ENCODE data around the gene OPCML. TPM values are rescaled to one million over a fixed set of nuclear protein-coding genes. Genes with fewer than 3 reads are reported as not detected.

Gene OPCML
- total and polyA plus RNA-seq, 5 donors = 0.14 to 2.8 (median 1.1) TPM

DNA sequence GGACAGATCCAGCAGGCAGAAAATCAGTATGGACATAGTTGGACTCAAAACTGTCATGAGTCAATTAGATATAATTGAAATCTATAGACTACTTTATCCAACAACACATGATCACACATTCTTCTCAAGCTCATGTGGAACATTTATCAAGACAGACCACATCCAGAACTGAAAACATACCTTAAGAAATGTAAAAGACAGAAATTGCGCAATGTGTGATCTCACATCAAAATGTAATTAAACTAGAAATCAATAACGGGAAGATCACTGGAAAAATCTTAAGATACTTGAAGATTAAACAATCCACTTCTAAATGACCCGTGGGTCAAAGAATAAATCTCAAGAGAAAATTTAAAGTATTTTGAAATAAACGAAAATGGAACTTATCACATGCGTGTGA lies 435.3 kb downstream of the OPCML start:
- ATAC-seq (no peak), DNase-seq (no peak)
- Histone ChIP-seq H3K27ac (ENCODE audit: low read length) (no peak overlapping the region), H3K27me3 (ENCODE audit: control insufficient read depth, insufficient read depth) (no peaks in the 10 kb centered on the region), H3K4me1 (ENCODE audit: control insufficient read depth, insufficient read depth, low read length) (no peaks in the 10 kb centered on the region), H3K9me3 (ENCODE audit: control insufficient read depth, low read length) (no peaks in the 10 kb centered on the region), H3K4me3 (ENCODE audit: low read length) (no peak overlapping the region)
- WGBS = 85% methylated on average over 5 of the region's 5 CpGs
- intact Hi-C loops (cut with DNase I) = no loop called here

DNA sequence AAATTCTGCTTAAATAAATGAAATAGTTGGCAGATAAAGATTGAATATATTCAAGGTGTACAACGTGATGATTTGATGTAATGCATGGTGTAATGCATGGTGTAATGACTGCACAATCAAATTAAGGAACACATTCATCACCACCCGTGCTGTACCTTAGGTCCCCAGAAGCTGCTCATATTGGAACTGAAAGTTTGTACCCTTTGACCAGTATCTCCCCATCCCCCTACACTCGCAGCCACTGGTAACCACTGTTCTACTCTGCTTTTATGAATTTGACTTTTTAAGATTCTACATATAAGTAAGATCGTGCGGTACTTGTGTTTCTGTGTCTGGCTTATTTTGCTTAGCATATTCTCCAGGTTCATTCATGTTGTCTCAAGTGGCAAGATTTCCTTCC lies 445.8 kb downstream of the OPCML start:
- Histone ChIP-seq H3K9me3 (ENCODE audit: control insufficient read depth, low read length) (no peaks in the 10 kb centered on the region), H3K27me3 (ENCODE audit: control insufficient read depth, insufficient read depth) (no peaks in the 10 kb centered on the region), H3K27ac (ENCODE audit: low read length) (no peak overlapping the region), H3K4me3 (ENCODE audit: low read length) (no peak overlapping the region), H3K4me1 (ENCODE audit: control insufficient read depth, insufficient read depth, low read length) (no peaks in the 10 kb centered on the region)
- DNase-seq (no peak), ATAC-seq (no peak)
- WGBS = 77% methylated on average over 5 of the region's 5 CpGs
- intact Hi-C loops (cut with DNase I) = loop anchor here in 1 of 4 donors (10.0 kb wide), 1 partner anchor 738 kb away; no protein-coding TSS in a partner anchor

DNA sequence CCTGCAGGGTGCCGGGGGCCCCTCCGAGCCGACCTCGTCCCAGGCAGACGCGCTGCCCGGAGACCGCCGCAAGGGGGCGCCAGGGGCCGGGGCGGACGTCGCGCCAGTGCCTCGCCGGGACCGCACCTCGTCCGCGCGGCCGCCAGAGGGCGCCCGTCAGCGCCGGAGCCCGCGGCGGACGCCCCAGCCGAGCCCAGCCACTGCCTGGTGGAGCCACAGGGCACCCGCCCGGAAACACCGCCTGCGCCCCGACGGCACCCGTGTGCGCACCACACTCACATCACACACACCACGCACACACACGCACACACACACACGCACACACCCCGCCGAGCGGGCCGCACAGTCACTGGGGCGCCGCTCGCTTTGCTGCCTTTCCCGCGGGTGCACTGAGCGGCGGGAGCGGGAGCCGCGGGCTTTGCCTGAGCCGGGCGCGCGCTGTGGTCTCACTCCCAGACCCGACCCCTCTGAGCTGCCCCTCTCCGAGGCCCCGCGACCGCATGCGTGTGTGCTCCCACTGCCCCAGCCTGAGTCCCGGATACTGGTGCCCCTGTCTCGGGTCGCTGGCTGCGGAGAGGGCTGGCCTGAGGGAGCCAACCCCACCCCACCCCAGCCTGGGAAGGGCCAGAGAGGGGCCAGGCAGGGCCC lies 449.3 kb downstream of the OPCML start:
- Histone ChIP-seq H3K9me3 (ENCODE audit: control insufficient read depth, low read length) (no peaks in the 10 kb centered on the region), H3K4me3 (ENCODE audit: low read length) (peak overlapping the region; percentile 7), H3K27me3 (ENCODE audit: control insufficient read depth, insufficient read depth) (no peaks in the 10 kb centered on the region), H3K27ac (ENCODE audit: low read length) (no peak overlapping the region), H3K4me1 (ENCODE audit: control insufficient read depth, insufficient read depth, low read length) (no peaks in the 10 kb centered on the region)
- ATAC-seq (peak; percentile 93 to 96), DNase-seq (peak; percentile 71 to 88 (median 86))
- intact Hi-C loops (cut with DNase I) = loop anchor here (5.0 to 10.0 kb wide), 4 partner anchors 74 to 749 kb away; no protein-coding TSS in a partner anchor
- WGBS = 2% methylated on average over 71 of the region's 71 CpGs

DNA sequence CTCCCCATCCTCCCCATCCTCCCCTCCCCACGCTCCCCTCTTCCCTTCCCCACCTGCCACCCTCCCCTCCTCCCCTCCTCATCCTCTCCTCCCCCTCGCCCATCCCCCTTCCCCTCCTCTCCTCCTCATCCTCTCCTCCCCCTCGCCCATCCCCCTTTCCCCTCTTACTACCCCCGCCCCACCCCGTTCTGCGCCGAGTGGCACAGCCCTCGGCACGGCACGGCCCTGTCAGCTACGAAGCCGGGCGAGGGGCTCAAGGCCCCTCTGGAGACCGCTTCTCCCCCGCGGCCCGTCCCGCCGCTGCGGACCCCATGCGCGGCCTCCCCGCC lies 449.9 kb downstream of the OPCML start:
- no peaks in the 10 kb centered on the region for H3K9me3 ChIP-seq (ENCODE audit: control insufficient read depth, low read length)
- DNase-seq (peak; percentile 59 to 70 (median 65)), ATAC-seq (peak in 1 of 2 donors; percentile 37)
- H3K4me3 ChIP-seq (ENCODE audit: low read length) = no peak overlapping the region
- H3K27me3 ChIP-seq (ENCODE audit: control insufficient read depth, insufficient read depth) = no peaks in the 10 kb centered on the region
- H3K27ac ChIP-seq (ENCODE audit: low read length) = no peak overlapping the region
- no peaks in the 10 kb centered on the region for H3K4me1 ChIP-seq (ENCODE audit: control insufficient read depth, insufficient read depth, low read length)
- 8% methylated on average over 23 of the region's 23 CpGs for WGBS
- intact Hi-C loops (cut with DNase I) = loop anchor here (5.0 to 10.0 kb wide), 4 partner anchors 75 to 750 kb away; no protein-coding TSS in a partner anchor

DNA sequence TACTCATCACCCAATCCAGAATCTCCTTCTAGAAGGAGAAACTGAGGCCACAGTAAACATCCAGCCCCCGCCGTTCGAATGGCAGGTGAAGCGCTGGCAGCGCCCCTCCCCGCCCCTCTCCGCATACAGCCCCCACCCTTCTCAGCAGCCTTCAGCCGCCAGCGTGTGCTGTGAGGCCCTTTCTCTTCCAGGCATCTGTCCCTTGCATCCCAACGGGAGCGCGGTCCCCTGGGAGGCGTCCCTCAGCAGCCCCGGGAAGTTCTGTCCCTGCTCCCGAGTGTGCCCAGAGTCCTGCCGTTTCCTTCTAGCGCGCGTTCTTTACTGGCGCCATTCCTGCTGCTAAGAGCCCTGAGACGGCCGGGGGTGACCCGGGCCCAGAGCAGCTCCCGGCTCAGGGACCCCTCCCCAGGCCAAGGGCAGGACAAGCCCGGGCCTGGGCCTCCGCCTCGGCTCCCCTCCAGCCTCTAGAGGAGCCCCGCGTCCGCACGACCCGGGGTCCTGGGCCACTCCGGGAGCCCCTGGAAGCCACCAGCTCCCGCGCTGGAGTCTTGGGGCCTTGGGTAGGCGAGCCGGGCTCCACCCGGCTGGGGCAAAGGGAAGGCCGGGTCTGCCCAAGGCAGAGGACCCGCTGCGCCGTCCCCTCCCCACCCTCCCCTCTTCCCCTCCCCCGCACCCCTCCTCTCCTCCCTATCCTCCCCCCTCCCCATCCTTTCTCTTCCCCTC lies 450.4 kb downstream of the OPCML start:
- Histone ChIP-seq H3K27me3 (ENCODE audit: control insufficient read depth, insufficient read depth) (no peaks in the 10 kb centered on the region), H3K4me1 (ENCODE audit: control insufficient read depth, insufficient read depth, low read length) (no peaks in the 10 kb centered on the region), H3K9me3 (ENCODE audit: control insufficient read depth, low read length) (no peaks in the 10 kb centered on the region), H3K27ac (ENCODE audit: low read length) (no peak overlapping the region), H3K4me3 (ENCODE audit: low read length) (no peak overlapping the region)
- intact Hi-C loops (cut with DNase I) = loop anchor here (5.0 to 10.0 kb wide), 4 partner anchors 75 to 750 kb away; no protein-coding TSS in a partner anchor
- WGBS = 44% methylated on average over 43 of the region's 43 CpGs
- DNase-seq (peak in 1 of 3 donors; percentile 43), ATAC-seq (no peak)

DNA sequence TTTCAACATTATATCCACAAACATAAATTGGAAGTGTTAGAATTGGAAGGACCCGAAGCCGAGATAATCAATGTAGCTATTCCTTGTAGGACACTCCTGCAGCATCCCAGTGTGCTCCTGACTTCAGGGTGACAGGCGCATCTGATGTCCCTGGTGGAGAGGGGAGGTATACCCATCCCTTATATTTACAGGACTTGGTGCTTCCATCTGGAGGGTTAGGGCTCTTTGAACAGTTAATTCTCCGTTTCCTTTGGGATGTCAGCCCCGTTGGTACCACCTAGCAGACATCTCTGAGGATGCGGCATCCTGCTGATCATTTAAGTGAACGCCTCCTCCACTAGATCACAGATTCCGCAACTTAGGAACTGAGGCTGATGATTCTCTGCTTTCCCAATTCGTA lies 451.3 kb downstream of the OPCML start:
- no peak for ATAC-seq
- Histone ChIP-seq H3K4me3 (ENCODE audit: low read length) (no peak overlapping the region), H3K4me1 (ENCODE audit: control insufficient read depth, insufficient read depth, low read length) (no peaks in the 10 kb centered on the region), H3K27me3 (ENCODE audit: control insufficient read depth, insufficient read depth) (no peaks in the 10 kb centered on the region), H3K9me3 (ENCODE audit: control insufficient read depth, low read length) (no peaks in the 10 kb centered on the region), H3K27ac (ENCODE audit: low read length) (no peak overlapping the region)
- DNase-seq = no peak
- 78% methylated on average over 9 of the region's 9 CpGs for WGBS
- intact Hi-C loops (cut with DNase I) = loop anchor here (5.0 to 10.0 kb wide), 4 partner anchors 76 to 751 kb away; no protein-coding TSS in a partner anchor

DNA sequence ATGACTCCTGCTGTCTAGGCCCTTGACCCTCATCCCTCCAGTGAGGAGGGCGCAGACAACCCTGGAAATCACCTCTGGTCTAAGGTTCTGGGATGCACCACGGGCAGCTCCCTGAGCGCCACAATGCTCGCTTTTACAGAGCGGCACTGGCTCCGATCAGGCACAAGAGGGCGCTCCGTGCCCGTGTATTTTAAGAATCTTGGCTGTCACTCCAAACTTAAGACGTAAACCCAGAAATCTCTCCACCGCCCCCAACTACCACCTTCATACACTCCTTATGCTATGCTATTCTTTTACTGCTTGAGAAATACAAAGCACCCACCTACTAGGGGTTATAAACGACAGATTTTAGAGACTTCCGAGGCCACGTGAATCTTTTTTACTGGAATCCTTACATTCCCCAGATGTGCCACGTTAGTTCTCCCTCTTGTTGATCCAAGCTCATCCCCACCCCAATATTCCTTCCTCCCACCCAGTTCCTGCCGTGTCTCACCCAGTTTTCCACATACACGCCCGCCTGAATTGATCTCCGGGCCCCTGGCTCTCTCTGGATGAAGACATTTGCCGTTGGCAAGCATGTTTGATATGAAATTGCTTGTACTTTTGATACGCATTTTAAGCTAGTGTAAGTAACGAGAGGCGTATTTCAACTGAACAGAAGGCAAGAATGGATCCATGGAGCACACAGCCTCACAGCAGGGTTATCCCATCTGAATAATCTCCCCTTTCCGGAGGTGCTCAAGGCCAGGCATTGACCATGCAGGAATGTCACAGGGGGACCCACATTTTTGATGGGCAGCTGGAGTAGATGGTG lies 453.5 kb downstream of the OPCML start:
- peak in 1 of 2 donors; percentile 52 for ATAC-seq

GRCh38 chr11:133078012-133078411 lies 454.3 kb downstream of the OPCML start:
- Histone ChIP-seq H3K4me1 (ENCODE audit: control insufficient read depth, insufficient read depth, low read length) (no peaks in the 10 kb centered on the region), H3K4me3 (ENCODE audit: low read length) (no peak overlapping the region), H3K27ac (ENCODE audit: low read length) (no peak overlapping the region), H3K27me3 (ENCODE audit: control insufficient read depth, insufficient read depth) (no peaks in the 10 kb centered on the region), H3K9me3 (ENCODE audit: control insufficient read depth, low read length) (no peaks in the 10 kb centered on the region)
- 78% methylated on average over 16 of the region's 16 CpGs for WGBS
- no peak for DNase-seq
- intact Hi-C loops (cut with DNase I) = loop anchor here in 1 of 4 donors (2.0 kb wide), 1 partner anchor 755 kb away; no protein-coding TSS in a partner anchor
- no peak for ATAC-seq

More for the DNA sequence above, 453.5 kb downstream of the OPCML start:
- H3K27me3 ChIP-seq (ENCODE audit: control insufficient read depth, insufficient read depth) = no peaks in the 10 kb centered on the region
- no peaks in the 10 kb centered on the region for H3K4me1 ChIP-seq (ENCODE audit: control insufficient read depth, insufficient read depth, low read length)
- intact Hi-C loops (cut with DNase I) = loop anchor here in 1 of 4 donors (2.0 kb wide), 1 partner anchor 754 kb away; no protein-coding TSS in a partner anchor
- 25% methylated on average over 24 of the region's 24 CpGs for WGBS
- H3K4me3 ChIP-seq (ENCODE audit: low read length) = no peak overlapping the region
- H3K27ac ChIP-seq (ENCODE audit: low read length) = no peak overlapping the region
- H3K9me3 ChIP-seq (ENCODE audit: control insufficient read depth, low read length) = no peaks in the 10 kb centered on the region
- peak in 2 of 3 donors; percentile 35 to 60 for DNase-seq

DNA sequence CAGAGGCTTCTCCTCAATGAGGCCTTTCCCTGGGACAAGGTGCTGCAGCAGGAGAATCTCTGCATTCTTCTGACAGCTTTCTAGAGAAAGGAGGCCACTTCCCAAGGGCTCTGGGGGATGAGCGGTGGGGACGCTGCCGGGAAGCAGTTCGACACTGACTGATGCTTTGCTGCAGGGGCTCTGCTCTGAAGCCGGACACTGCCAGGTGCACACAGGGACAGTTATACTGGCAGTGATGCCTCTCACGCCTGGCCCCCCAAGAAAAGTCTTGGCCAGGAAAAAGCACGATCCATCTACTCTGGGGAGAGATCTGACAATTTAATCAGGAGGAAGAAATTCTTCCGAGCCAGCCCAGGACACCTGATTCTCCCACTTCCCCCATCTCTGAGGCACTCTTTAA lies 456.9 kb downstream of the OPCML start:
- H3K4me3 ChIP-seq (ENCODE audit: low read length) = no peak overlapping the region
- H3K4me1 ChIP-seq (ENCODE audit: control insufficient read depth, insufficient read depth, low read length) = no peaks in the 10 kb centered on the region
- no peak for DNase-seq
- H3K27me3 ChIP-seq (ENCODE audit: control insufficient read depth, insufficient read depth) = no peaks in the 10 kb centered on the region
- no peak overlapping the region for H3K27ac ChIP-seq (ENCODE audit: low read length)
- intact Hi-C loops (cut with DNase I) = no loop called here
- WGBS = 70% methylated on average over 8 of the region's 8 CpGs
- ATAC-seq = no peak
- H3K9me3 ChIP-seq (ENCODE audit: control insufficient read depth, low read length) = no peaks in the 10 kb centered on the region

DNA sequence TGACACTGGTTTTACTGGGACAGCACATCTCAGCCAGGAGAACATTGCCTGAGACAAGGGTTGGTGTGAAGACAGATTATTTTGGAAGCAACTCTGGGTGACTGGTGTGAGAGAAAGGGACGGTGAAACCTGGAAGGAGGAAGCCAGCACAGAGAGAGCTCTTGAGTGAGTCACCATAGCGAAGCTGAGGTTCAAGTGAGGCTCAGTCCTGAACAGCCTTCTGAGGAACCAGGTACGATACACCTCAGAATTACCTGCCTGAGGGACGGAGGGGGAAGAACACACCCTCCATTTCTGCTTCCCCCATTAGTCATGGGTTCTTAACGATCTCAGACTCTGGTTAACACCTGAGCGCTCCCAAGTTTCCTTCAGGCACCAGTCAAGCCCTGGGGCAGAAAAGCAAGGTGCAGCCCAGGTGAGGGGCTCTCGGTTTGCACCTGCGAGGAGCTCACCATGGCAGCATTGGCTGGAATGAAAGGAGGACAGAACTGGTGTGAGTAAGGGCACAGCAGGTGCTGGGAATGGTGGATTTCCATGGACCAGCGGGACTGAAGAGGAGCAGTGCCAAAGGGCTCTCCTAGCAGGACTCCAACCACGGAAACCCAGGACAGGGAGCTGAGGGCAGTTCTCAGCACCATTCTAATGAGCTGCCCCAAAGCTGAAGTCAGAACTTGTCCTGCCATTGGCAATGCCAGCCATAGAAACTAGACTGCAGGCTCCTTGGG lies 459.3 kb downstream of the OPCML start:
- WGBS = 85% methylated on average over 10 of the region's 10 CpGs
- intact Hi-C loops (cut with DNase I) = no loop called here
- Histone ChIP-seq H3K27ac (ENCODE audit: low read length) (no peak overlapping the region), H3K27me3 (ENCODE audit: control insufficient read depth, insufficient read depth) (no peaks in the 10 kb centered on the region), H3K9me3 (ENCODE audit: control insufficient read depth, low read length) (no peaks in the 10 kb centered on the region), H3K4me1 (ENCODE audit: control insufficient read depth, insufficient read depth, low read length) (no peaks in the 10 kb centered on the region), H3K4me3 (ENCODE audit: low read length) (no peak overlapping the region)
- ATAC-seq (no peak), DNase-seq (no peak)

Data from right cardiac atrium (tissue), 5 donors.